Esophagus squamous epithelium (tissue), 4 donors: ENCODE results near the gene GPAT2.
"Not testable (repeated sequence)": the region's sequence is repeated elsewhere in the genome, so short reads cannot be mapped to it uniquely, and the experiment has no call there.

ENCODE experiments used
- POLR2A ChIP-seq, 4 donors: fragments of 450-650 bp; IDR thresholded peaks; one replicate each; pipeline ENCODE4 v1.6.1; 2017; ENCODE audit warnings: antibody characterized with exemption in 4 of 4, mild to moderate bottlenecking in 4 of 4, moderate library complexity in 3 of 4
- TF ChIP-seq, protein P1 (sequence below), 6 experiments: fragments of 450-650 bp in 4 of 6; fragments of 200-600 bp in 2 of 6; sonication (generic) in 2 of 6; IDR thresholded peaks; one replicate each; pipeline ENCODE4 v1.5.1; 2016 to 2019; ENCODE audit warnings: antibody characterized with exemption in 6 of 6, mild to moderate bottlenecking in 4 of 6, moderate library complexity in 4 of 6

DNA sequence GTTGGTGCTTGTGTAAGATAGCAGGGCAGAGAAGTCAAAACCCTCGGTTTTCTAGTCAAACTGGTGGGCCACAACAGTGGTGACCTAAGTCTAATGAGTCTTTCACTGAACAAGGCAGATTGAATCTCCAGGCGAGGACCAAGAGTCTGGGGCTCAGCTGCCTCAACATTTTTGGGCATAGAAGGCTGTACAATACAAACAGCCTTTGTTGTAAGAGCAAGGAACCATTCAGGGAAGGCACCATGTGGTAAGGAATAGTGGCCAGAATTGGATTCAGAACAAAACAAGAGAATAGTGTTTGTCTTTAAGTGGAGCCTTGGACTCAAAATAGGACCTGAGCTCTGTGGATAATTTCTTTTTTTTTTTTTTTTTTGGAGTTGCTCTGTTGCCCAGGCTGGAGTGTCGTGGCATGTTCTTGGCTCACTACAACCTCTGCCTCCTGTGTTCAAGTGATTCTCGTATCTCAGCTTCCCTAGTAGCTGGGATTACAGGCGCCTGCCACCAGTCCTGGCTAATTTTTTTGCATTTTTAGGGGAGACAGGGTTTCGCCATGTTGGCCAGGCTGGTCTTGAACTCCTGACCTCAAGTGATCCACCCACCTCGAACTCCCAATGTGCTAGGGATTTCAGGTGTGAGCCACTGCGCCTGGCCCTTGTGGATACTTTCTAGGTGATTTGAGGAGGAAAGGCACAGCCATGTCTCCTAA, 22.5 kb downstream of the GPAT2 start:
- TF ChIP-seq, protein P1, sequence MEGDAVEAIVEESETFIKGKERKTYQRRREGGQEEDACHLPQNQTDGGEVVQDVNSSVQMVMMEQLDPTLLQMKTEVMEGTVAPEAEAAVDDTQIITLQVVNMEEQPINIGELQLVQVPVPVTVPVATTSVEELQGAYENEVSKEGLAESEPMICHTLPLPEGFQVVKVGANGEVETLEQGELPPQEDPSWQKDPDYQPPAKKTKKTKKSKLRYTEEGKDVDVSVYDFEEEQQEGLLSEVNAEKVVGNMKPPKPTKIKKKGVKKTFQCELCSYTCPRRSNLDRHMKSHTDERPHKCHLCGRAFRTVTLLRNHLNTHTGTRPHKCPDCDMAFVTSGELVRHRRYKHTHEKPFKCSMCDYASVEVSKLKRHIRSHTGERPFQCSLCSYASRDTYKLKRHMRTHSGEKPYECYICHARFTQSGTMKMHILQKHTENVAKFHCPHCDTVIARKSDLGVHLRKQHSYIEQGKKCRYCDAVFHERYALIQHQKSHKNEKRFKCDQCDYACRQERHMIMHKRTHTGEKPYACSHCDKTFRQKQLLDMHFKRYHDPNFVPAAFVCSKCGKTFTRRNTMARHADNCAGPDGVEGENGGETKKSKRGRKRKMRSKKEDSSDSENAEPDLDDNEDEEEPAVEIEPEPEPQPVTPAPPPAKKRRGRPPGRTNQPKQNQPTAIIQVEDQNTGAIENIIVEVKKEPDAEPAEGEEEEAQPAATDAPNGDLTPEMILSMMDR (IDR thresholded peaks at IDR 0.05), result not testable (repeated sequence)
- not testable (repeated sequence) for TF ChIP-seq POLR2A (IDR thresholded peaks at IDR 0.05)
